Spleen (tissue), 7 donors: ENCODE measurements around the gene ACTN4.
"Not testable (repeated sequence)": the region's sequence is repeated elsewhere in the genome, so short reads cannot be mapped to it uniquely, and the experiment has no call there.

Experiments used
- POLR2A ChIP-seq, 3 donors: fragments of 450-650 bp; IDR thresholded peaks; one replicate each; pipeline ENCODE4 v1.5.1; 2017; ENCODE audit warnings: antibody characterized with exemption in 3 of 3, mild to moderate bottlenecking in 1 of 3
- POLR2AphosphoS5 ChIP-seq, 3 donors: sonication (generic); formaldehyde crosslinking; IDR thresholded peaks; one replicate each; pipeline ENCODE4 v1.5.1; 2017; ENCODE audit warnings: antibody characterized with exemption in 3 of 3
- TF ChIP-seq, protein P1 (sequence below), 11 experiments: fragments of 200-600 bp in 7 of 11; fragments of 450-650 bp in 4 of 11; sonication (generic) in 4 of 11; IDR thresholded peaks in 8 of 11; conservative IDR thresholded peaks in 3 of 11; 1 replicate in 7 of 11; 2 replicates in 4 of 11; pipeline versions ENCODE4 v1.4.0 to v1.8.0; 2016 to 2021; ENCODE audit warnings: antibody characterized with exemption in 11 of 11, inconsistent platforms in 4 of 11, mild to moderate bottlenecking in 1 of 11
- donor health status: DM: no; HTN: no; CAD: no; lungs with moderate emphysema.
- donor health status: DM: no; HTN: no; CAD: no.
- donor health status: DM: no; HTN: no; CAD: no.

DNA sequence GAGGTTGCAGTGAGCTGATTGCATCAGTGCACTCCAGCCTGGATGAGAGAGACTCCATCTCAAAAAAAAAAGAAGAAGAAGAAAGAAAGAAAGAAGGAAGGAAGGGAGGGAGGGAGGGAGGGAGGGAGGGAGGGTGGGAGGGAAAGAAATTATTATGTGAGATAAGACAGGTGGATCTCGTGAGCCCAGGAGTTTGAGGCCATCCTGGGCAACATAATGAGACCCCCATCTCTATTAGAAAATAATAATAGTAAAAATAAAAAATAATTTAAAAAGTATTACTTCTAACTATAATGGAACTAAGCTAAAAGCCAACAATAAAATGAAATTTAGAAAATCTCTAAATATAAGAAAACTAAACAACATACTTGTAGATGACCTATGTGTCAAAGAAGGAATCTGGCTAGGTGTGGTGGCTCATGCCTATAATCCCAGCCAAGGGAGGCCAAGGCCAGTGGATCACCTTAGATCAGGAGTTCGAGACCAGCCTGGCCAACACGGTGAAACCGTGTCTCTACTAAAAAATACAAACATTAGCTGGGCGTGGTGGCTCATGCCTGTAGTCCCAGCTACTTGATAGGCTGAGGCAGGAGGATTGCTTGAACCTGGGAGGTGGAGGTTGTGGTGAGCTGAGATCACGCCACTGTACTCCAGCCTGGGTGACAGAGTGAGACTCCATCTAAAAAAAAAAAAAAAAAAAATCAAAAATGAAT is 113.5 kb downstream of the ACTN4 start:
- not testable (repeated sequence) for TF ChIP-seq POLR2AphosphoS5, POLR2A (IDR thresholded peaks at IDR 0.05)
- TF ChIP-seq, protein P1, sequence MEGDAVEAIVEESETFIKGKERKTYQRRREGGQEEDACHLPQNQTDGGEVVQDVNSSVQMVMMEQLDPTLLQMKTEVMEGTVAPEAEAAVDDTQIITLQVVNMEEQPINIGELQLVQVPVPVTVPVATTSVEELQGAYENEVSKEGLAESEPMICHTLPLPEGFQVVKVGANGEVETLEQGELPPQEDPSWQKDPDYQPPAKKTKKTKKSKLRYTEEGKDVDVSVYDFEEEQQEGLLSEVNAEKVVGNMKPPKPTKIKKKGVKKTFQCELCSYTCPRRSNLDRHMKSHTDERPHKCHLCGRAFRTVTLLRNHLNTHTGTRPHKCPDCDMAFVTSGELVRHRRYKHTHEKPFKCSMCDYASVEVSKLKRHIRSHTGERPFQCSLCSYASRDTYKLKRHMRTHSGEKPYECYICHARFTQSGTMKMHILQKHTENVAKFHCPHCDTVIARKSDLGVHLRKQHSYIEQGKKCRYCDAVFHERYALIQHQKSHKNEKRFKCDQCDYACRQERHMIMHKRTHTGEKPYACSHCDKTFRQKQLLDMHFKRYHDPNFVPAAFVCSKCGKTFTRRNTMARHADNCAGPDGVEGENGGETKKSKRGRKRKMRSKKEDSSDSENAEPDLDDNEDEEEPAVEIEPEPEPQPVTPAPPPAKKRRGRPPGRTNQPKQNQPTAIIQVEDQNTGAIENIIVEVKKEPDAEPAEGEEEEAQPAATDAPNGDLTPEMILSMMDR (IDR thresholded peaks at IDR 0.05 in 8 of 11, conservative IDR thresholded peaks at IDR 0.05 in 3 of 11): not testable (repeated sequence)
